Kidney epithelial cell (primary cell): ENCODE measurements around the gene AFF2. TPM values are rescaled to one million over a fixed set of nuclear protein-coding genes. Genes with fewer than 3 reads are reported as not detected.

Source experiments
- DNase-seq: peaks from one replicate; pipeline ENCODE4 v3.0.0-alpha.2; 2010; ENCODE audit warnings: low read depth
- H3K27me3 ChIP-seq: 2 replicates; pipeline ENCODE4 v1.6.0; 2011; ENCODE audit warnings: low read length; ENCODE audit not compliant: control insufficient read depth, insufficient read depth
- H3K36me3 ChIP-seq: 2 replicates; pipeline ENCODE4 v1.5.1; 2011; ENCODE audit warnings: low read length; ENCODE audit not compliant: control insufficient read depth, insufficient read depth
- H3K4me3 ChIP-seq: 2 replicates; pipeline ENCODE4 v1.5.1; 2011; ENCODE audit warnings: low read depth, mild to moderate bottlenecking, control low read depth, low read length
- CTCF ChIP-seq: IDR thresholded peaks from 2 replicates; pipeline ENCODE4 v1.5.1; 2011; ENCODE audit warnings: mild to moderate bottlenecking, moderate library complexity, low read length, control low read depth, inconsistent platforms; ENCODE audit not compliant: insufficient read depth, poor library complexity, severe bottlenecking
- total RNA-seq: library from RNA; depleted of rRNA; stranded (reverse); fragments of >200 nt; gene quantifications from 2 replicates; pipeline ENCODE4 v1.2.3, GENCODE V29; 2015

The AFF2 gene
- total RNA-seq, 1 donor from 2014 or later, result 1.3 TPM

GRCh38 chrX:148618470-148619445 is 118.3 kb downstream of the AFF2 start:
- no peak for DNase-seq

GRCh38 chrX:148620023-148620422 is 119.6 kb downstream of the AFF2 start:
- H3K4me3 ChIP-seq, result no peak overlapping the region
- H3K36me3 ChIP-seq, result no peaks in the 10 kb centered on the region
- no peak for DNase-seq
- no peaks in the 10 kb centered on the region for H3K27me3 ChIP-seq
- TF ChIP-seq CTCF, result no peak

More at GRCh38 chrX:148618470-148619445, 118.3 kb downstream of the AFF2 start:
- Histone ChIP-seq H3K27me3 (no peaks in the 10 kb centered on the region), H3K36me3 (no peaks in the 10 kb centered on the region), H3K4me3 (no peak overlapping the region)
- TF ChIP-seq CTCF, result no peak

- H3K27me3 ChIP-seq, result no peaks in the 10 kb centered on the region
- TF ChIP-seq CTCF, result no peak
Observed at GRCh38 chrX:148624951-148625474, 124.6 kb downstream of the AFF2 start.

GRCh38 chrX:148628621-148629020 is 128.2 kb downstream of the AFF2 start:
- H3K4me3 ChIP-seq, result no peak overlapping the region
- no peak for TF ChIP-seq CTCF
- DNase-seq, result no peak
- H3K36me3 ChIP-seq, result no peaks in the 10 kb centered on the region
- no peaks in the 10 kb centered on the region for H3K27me3 ChIP-seq

More at GRCh38 chrX:148624951-148625474, 124.6 kb downstream of the AFF2 start:
- no peak for DNase-seq
- Histone ChIP-seq H3K36me3 (no peaks in the 10 kb centered on the region), H3K4me3 (no peak overlapping the region)

- no peak for DNase-seq
- no peak for TF ChIP-seq CTCF
- H3K27me3 ChIP-seq, result no peaks in the 10 kb centered on the region
Observed at GRCh38 chrX:148629434-148629833, 129.0 kb downstream of the AFF2 start.

More at GRCh38 chrX:148629434-148629833, 129.0 kb downstream of the AFF2 start:
- H3K36me3 ChIP-seq, result no peaks in the 10 kb centered on the region
- H3K4me3 ChIP-seq, result no peak overlapping the region
